Liver (tissue), 3 donors: ENCODE results near the gene APH1A.
"Not testable (repeated sequence)": the region's sequence is repeated elsewhere in the genome, so short reads cannot be mapped to it uniquely, and the experiment has no call there.

Experiments
- FOXA1 ChIP-seq: IDR thresholded peaks from 2 replicates; pipeline ENCODE4 v1.6.1; 2016; ENCODE audit warnings: antibody characterized with exemption
- JUND ChIP-seq, 2 donors: IDR thresholded peaks; 2 replicates each; pipeline ENCODE4 v1.6.1; 2016; ENCODE audit warnings: antibody characterized with exemption in 2 of 2
- RAD21 ChIP-seq, 2 donors: IDR thresholded peaks; 2 replicates each; pipeline ENCODE4 v1.6.1; 2016; ENCODE audit warnings: antibody characterized with exemption in 2 of 2, mild to moderate bottlenecking in 2 of 2
- YY1 ChIP-seq: IDR thresholded peaks from 2 replicates; pipeline ENCODE4 v1.6.1; 2016; ENCODE audit warnings: antibody characterized with exemption, mild to moderate bottlenecking
- TF ChIP-seq, protein P1 (sequence below): fragments of 150-350 bp; IDR thresholded peaks from 2 replicates; pipeline ENCODE4 v1.5.1; 2017; ENCODE audit warnings: improper control_type of control experiment, low read depth, low read length; ENCODE audit not compliant: missing input control
- TF ChIP-seq, protein P2 (sequence below): IDR thresholded peaks from 2 replicates; pipeline ENCODE4 v1.6.1; 2016; ENCODE audit warnings: antibody characterized with exemption
- TF ChIP-seq, protein P3 (sequence below): IDR thresholded peaks from 2 replicates; pipeline ENCODE4 v1.6.1; 2016; ENCODE audit warnings: antibody characterized with exemption, mild to moderate bottlenecking
- donor health status: healthy.
- donor health status: healthy.

DNA sequence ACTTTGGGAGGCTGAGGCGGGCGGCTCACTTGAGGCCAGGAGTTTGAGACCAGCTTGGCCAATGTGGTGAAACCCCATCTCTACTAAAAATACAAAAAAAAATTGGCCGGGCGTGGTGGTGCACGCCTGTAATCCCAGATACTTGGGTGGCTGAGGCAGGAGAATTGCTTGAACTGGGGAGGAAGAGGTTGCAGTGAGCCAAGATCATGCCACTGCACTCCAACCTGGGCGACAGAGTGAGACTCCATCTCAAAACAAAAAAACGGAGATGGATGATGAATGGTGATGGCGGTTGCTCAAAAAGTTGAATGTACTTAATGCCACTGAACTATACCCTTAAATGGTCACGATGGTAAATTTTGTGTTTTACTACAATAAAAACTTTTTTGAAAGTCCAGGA lies 39.8 kb upstream of the APH1A start:
- TF ChIP-seq YY1; JUND (IDR thresholded peaks at IDR 0.05); RAD21 (IDR thresholded peaks at IDR 0.05); FOXA1: not testable (repeated sequence)
- TF ChIP-seq, protein P1, sequence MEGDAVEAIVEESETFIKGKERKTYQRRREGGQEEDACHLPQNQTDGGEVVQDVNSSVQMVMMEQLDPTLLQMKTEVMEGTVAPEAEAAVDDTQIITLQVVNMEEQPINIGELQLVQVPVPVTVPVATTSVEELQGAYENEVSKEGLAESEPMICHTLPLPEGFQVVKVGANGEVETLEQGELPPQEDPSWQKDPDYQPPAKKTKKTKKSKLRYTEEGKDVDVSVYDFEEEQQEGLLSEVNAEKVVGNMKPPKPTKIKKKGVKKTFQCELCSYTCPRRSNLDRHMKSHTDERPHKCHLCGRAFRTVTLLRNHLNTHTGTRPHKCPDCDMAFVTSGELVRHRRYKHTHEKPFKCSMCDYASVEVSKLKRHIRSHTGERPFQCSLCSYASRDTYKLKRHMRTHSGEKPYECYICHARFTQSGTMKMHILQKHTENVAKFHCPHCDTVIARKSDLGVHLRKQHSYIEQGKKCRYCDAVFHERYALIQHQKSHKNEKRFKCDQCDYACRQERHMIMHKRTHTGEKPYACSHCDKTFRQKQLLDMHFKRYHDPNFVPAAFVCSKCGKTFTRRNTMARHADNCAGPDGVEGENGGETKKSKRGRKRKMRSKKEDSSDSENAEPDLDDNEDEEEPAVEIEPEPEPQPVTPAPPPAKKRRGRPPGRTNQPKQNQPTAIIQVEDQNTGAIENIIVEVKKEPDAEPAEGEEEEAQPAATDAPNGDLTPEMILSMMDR = not testable (repeated sequence)
- TF ChIP-seq, protein P2, sequence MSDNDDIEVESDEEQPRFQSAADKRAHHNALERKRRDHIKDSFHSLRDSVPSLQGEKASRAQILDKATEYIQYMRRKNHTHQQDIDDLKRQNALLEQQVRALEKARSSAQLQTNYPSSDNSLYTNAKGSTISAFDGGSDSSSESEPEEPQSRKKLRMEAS = not testable (repeated sequence)
- TF ChIP-seq, protein P3, sequence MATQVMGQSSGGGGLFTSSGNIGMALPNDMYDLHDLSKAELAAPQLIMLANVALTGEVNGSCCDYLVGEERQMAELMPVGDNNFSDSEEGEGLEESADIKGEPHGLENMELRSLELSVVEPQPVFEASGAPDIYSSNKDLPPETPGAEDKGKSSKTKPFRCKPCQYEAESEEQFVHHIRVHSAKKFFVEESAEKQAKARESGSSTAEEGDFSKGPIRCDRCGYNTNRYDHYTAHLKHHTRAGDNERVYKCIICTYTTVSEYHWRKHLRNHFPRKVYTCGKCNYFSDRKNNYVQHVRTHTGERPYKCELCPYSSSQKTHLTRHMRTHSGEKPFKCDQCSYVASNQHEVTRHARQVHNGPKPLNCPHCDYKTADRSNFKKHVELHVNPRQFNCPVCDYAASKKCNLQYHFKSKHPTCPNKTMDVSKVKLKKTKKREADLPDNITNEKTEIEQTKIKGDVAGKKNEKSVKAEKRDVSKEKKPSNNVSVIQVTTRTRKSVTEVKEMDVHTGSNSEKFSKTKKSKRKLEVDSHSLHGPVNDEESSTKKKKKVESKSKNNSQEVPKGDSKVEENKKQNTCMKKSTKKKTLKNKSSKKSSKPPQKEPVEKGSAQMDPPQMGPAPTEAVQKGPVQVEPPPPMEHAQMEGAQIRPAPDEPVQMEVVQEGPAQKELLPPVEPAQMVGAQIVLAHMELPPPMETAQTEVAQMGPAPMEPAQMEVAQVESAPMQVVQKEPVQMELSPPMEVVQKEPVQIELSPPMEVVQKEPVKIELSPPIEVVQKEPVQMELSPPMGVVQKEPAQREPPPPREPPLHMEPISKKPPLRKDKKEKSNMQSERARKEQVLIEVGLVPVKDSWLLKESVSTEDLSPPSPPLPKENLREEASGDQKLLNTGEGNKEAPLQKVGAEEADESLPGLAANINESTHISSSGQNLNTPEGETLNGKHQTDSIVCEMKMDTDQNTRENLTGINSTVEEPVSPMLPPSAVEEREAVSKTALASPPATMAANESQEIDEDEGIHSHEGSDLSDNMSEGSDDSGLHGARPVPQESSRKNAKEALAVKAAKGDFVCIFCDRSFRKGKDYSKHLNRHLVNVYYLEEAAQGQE = not testable (repeated sequence)
